CD14-positive monocyte (primary cell): ENCODE results near the gene IL5. TPM values are rescaled to one million over a fixed set of nuclear protein-coding genes. Genes with fewer than 3 reads are reported as not detected.

Experiments
- DNase-seq, 3 donors: peaks; one replicate each; pipeline ENCODE4 v3.0.0-alpha.2; 2011 to 2022
- H2AFZ ChIP-seq: 2 replicates; pipeline ENCODE4 v1.6.0; 2012; ENCODE audit warnings: mild to moderate bottlenecking, low read depth, low read length, inconsistent platforms; ENCODE audit not compliant: insufficient read depth, poor library complexity, severe bottlenecking
- H3K27ac ChIP-seq, 2 donors: 1 replicate in 1 of 2; 2 replicates in 1 of 2; pipeline ENCODE4 v1.5.1; 2012 to 2013; ENCODE audit warnings: low read length in 2 of 2, control low read depth in 1 of 2, inconsistent platforms in 1 of 2, low read depth in 1 of 2, mild to moderate bottlenecking in 1 of 2
- H3K27me3 ChIP-seq, 2 donors: one replicate each; pipeline versions ENCODE4 v1.6.0 to v1.6.1; 2011 to 2013; ENCODE audit warnings: low read length in 2 of 2; ENCODE audit not compliant: control insufficient read depth in 2 of 2, insufficient read depth in 2 of 2
- H3K36me3 ChIP-seq, 2 donors: replicated peaks in 1 of 2; 1 replicate in 1 of 2; 2 replicates in 1 of 2; pipeline versions ENCODE4 v1.5.1 to v1.6.1; 2012 to 2013; ENCODE audit warnings: low read length in 2 of 2, control low read depth in 1 of 2, inconsistent platforms in 1 of 2, mild to moderate bottlenecking in 1 of 2; ENCODE audit not compliant: insufficient read depth in 2 of 2, control insufficient read depth in 1 of 2
- H3K4me1 ChIP-seq, 2 donors: 1 replicate in 1 of 2; 2 replicates in 1 of 2; pipeline versions ENCODE4 v1.5.1 to v1.6.1; 2012 to 2013; ENCODE audit warnings: low read length in 2 of 2, control low read depth in 1 of 2, inconsistent platforms in 1 of 2, mild to moderate bottlenecking in 1 of 2, moderate library complexity in 1 of 2; ENCODE audit not compliant: insufficient read depth in 2 of 2, control insufficient read depth in 1 of 2
- H3K4me2 ChIP-seq: replicated peaks from 2 replicates; pipeline ENCODE3; 2012; ENCODE audit warnings: low read length, moderate library complexity, mild to moderate bottlenecking; ENCODE audit not compliant: poor library complexity, severe bottlenecking; ENCODE audit errors: extremely low read depth
- H3K4me3 ChIP-seq, 3 experiments: fragments of 200-600 bp in 1 of 3; sonication (generic) in 1 of 3; replicated peaks in 1 of 3; 1 replicate in 2 of 3; 2 replicates in 1 of 3; pipeline ENCODE4 v1.5.1; 2011 to 2013; ENCODE audit warnings: low read length in 3 of 3, mild to moderate bottlenecking in 3 of 3, control low read depth in 2 of 3, low read depth in 2 of 3, inconsistent platforms in 1 of 3, moderate library complexity in 1 of 3
- H3K79me2 ChIP-seq: 2 replicates; pipeline ENCODE4 v1.6.0; 2012; ENCODE audit warnings: mild to moderate bottlenecking, control low read depth, inconsistent platforms, low read length, moderate library complexity; ENCODE audit not compliant: insufficient read depth
- H3K9ac ChIP-seq: 2 replicates; pipeline ENCODE4 v1.6.0; 2017; ENCODE audit warnings: low read length, mild to moderate bottlenecking; ENCODE audit not compliant: insufficient read depth, poor library complexity, severe bottlenecking
- H3K9me3 ChIP-seq, 2 donors: replicated peaks in 1 of 2; 1 replicate in 1 of 2; 2 replicates in 1 of 2; pipeline versions ENCODE4 v1.5.1 to v1.6.1; 2012 to 2013; ENCODE audit warnings: low read length in 2 of 2, control low read depth in 1 of 2; ENCODE audit not compliant: control insufficient read depth in 1 of 2, insufficient read depth in 1 of 2
- H4K20me1 ChIP-seq: 2 replicates; pipeline ENCODE4 v1.6.0; 2012; ENCODE audit warnings: mild to moderate bottlenecking, low read length, control low read depth, moderate library complexity; ENCODE audit not compliant: insufficient read depth
- H3K27ac Mint-ChIP-seq, 7 donors: one replicate each; pipeline ENCODE4 v1.8.0; 2020; ENCODE audit warnings: mild to moderate bottlenecking in 7 of 7, mixed read lengths in 7 of 7, moderate library complexity in 6 of 7, inconsistent platforms in 2 of 7
- H3K27me3 Mint-ChIP-seq, 3 donors: one replicate each; pipeline ENCODE4 v1.8.0; 2021 to 2022; ENCODE audit warnings: low read depth in 3 of 3, mild to moderate bottlenecking in 3 of 3, mixed read lengths in 3 of 3, moderate library complexity in 3 of 3, inconsistent platforms in 1 of 3
- H3K36me3 Mint-ChIP-seq, 2 donors: one replicate each; pipeline ENCODE4 v1.8.0; 2020; ENCODE audit warnings: mixed read lengths in 2 of 2, inconsistent platforms in 1 of 2, mild to moderate bottlenecking in 1 of 2
- H3K4me1 Mint-ChIP-seq: one replicate; pipeline ENCODE4 v1.8.0; 2020; ENCODE audit warnings: mild to moderate bottlenecking, mixed read lengths
- H3K4me3 Mint-ChIP-seq, 2 donors: one replicate each; pipeline ENCODE4 v1.8.0; 2020; ENCODE audit warnings: mild to moderate bottlenecking in 2 of 2, mixed read lengths in 2 of 2, moderate library complexity in 1 of 2
- H3K9me3 Mint-ChIP-seq, 7 donors: one replicate each; pipeline ENCODE4 v1.8.0; 2020 to 2022; ENCODE audit warnings: mixed read lengths in 7 of 7, mild to moderate bottlenecking in 6 of 7, moderate library complexity in 6 of 7, inconsistent platforms in 2 of 7
- WGBS: methylation state at CpG from one replicate; pipeline ENCODE4 v1.1.5; 2013; ENCODE audit warnings: missing lambda C conversion rate; ENCODE audit not compliant: insufficient coverage; 5-methylcytosine and 5-hydroxymethylcytosine counted together
- intact Hi-C, 2 donors: fragments of 100-400 bp; cut with micrococcal nuclease; formaldehyde crosslinking; loops; one replicate each; pipeline versions ENCODE4 v1.15.0 to v1.15.1; 2023
- polyA minus RNA-seq: library from RNA; depleted of rRNA, polyadenylated mRNA; stranded (reverse); fragments of >200 nt; gene quantifications from 2 replicates; pipeline ENCODE4 v1.2.3, GENCODE V29; 2012
- polyA plus RNA-seq, 3 donors: library from polyadenylated mRNA; depleted of rRNA in 1 of 3; unstranded in 2 of 3; stranded (reverse) in 1 of 3; fragments of 300-500 nt in 2 of 3; fragments of >200 nt in 1 of 3; fragmentation: Illumina TruSeq in 2 of 3; gene quantifications; 1 replicate in 2 of 3; 2 replicates in 1 of 3; pipeline ENCODE4 v1.2.3, GENCODE V29; 2012 to 2021
- total RNA-seq, 12 experiments: library from RNA in 1 of 12; stranded (reverse) in 1 of 12; fragments of 120-200 nt in 1 of 12; gene quantifications; one replicate each; pipeline ENCODE4 v1.2.4 and lab custom pipeline; 2013 to 2026; ENCODE audit warnings: mixed read lengths in 6 of 12, inconsistent platforms in 1 of 12
- TF ChIP-seq, protein P1 (sequence below): fragments of 200-600 bp; IDR thresholded peaks from one replicate; pipeline ENCODE4 v1.8.0; 2022; ENCODE audit warnings: antibody characterized with exemption, mild to moderate bottlenecking

Gene IL5
- total RNA-seq (2013): not detected
- polyA plus RNA-seq (not detected), polyA minus RNA-seq (not detected in 2 replicates), total RNA-seq (lab: John Stamatoyannopoulos, UW) (0 to 0.60 (median 0) reads per million in 11 experiments)

GRCh38 chr5:132543472-132544201 lies at the start of gene IL5:
IL5 (minus strand) TSS chr5:132543522; CDS start chr5:132543478, 44 bp downstream.
- intact Hi-C loops: no loop called here
- H4K20me1 ChIP-seq: no peaks in the 10 kb centered on the region
- Mint-ChIP-seq H3K36me3 (no peaks in the 10 kb centered on the region), H3K27ac (no peak within 1 kb of the TSS), H3K9me3 (no peaks in the 10 kb centered on the region), H3K4me3 (no peak within 1 kb of the TSS), H3K4me1 (no peaks in the 10 kb centered on the region), H3K27me3 (peaks cover 0 to 5% (median 5%) of the 10 kb centered on the region in 3 donors)
- WGBS: 96% methylated on average over 4 of the region's 7 CpGs
- H3K79me2 ChIP-seq: no peaks in the 10 kb centered on the region
- no peak within 1 kb of the TSS for H3K9ac ChIP-seq
- no peak for DNase-seq
- H3K27ac ChIP-seq: no peak within 1 kb of the TSS
- H2AFZ ChIP-seq: no peak within 1 kb of the TSS
- H3K27me3 ChIP-seq: no peaks in the 10 kb centered on the region
- TF ChIP-seq, protein P1, sequence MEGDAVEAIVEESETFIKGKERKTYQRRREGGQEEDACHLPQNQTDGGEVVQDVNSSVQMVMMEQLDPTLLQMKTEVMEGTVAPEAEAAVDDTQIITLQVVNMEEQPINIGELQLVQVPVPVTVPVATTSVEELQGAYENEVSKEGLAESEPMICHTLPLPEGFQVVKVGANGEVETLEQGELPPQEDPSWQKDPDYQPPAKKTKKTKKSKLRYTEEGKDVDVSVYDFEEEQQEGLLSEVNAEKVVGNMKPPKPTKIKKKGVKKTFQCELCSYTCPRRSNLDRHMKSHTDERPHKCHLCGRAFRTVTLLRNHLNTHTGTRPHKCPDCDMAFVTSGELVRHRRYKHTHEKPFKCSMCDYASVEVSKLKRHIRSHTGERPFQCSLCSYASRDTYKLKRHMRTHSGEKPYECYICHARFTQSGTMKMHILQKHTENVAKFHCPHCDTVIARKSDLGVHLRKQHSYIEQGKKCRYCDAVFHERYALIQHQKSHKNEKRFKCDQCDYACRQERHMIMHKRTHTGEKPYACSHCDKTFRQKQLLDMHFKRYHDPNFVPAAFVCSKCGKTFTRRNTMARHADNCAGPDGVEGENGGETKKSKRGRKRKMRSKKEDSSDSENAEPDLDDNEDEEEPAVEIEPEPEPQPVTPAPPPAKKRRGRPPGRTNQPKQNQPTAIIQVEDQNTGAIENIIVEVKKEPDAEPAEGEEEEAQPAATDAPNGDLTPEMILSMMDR: no peak
- no peaks in the 10 kb centered on the region for H3K36me3 ChIP-seq
- no peak within 1 kb of the TSS for H3K4me2 ChIP-seq
- H3K9me3 ChIP-seq: no peaks in the 10 kb centered on the region
- no peak within 1 kb of the TSS for H3K4me3 ChIP-seq
- no peaks in the 10 kb centered on the region for H3K4me1 ChIP-seq

GRCh38 chr5:132592521-132592920 lies 49.2 kb upstream of the IL5 start:
- Mint-ChIP-seq H3K4me3 (no peak overlapping the region), H3K4me1 (no peaks in the 10 kb centered on the region), H3K36me3 (peaks cover 78 to 86% of the 10 kb centered on the region in 2 donors), H3K27me3 (peaks cover 0 to 1% (median 0%) of the 10 kb centered on the region in 3 donors), H3K9me3 (no peaks in the 10 kb centered on the region), H3K27ac (no peak overlapping the region)
- Histone ChIP-seq H3K9me3 (no peaks in the 10 kb centered on the region), H3K79me2 (no peaks in the 10 kb centered on the region), H3K9ac (no peak overlapping the region), H3K27ac (no peak overlapping the region), H3K36me3 (peaks cover 82 to 96% of the 10 kb centered on the region in 2 donors), H4K20me1 (no peaks in the 10 kb centered on the region), H3K27me3 (no peaks in the 10 kb centered on the region), H2AFZ (no peak overlapping the region), H3K4me2 (no peak overlapping the region), H3K4me1 (no peaks in the 10 kb centered on the region), H3K4me3 (no peak overlapping the region)
- WGBS: 100% methylated on average over 1 of the region's 2 CpGs
- intact Hi-C loops: no loop called here
- no peak for DNase-seq
- TF ChIP-seq, protein P1: no peak
